Parathyroid adenoma (tissue), 2 donors: Measurements from ENCODE around the gene GPR18.
A peak's percentile ranks its signal among the peaks of the same experiment; 100 is the strongest.

Experiments
- H2AFZ ChIP-seq: fragments of 300-600 bp; sonication (generic); one replicate; pipeline ENCODE4 v1.7.0; 2017; ENCODE audit warnings: antibody characterized with exemption, mild to moderate bottlenecking
- H3K27ac ChIP-seq: fragments of 300-600 bp; sonication (generic); one replicate; pipeline ENCODE4 v1.7.0; 2017
- H3K27me3 ChIP-seq: fragments of 300-600 bp; sonication (generic); one replicate; pipeline ENCODE4 v1.7.0; 2017; ENCODE audit warnings: low read length; ENCODE audit not compliant: control insufficient read depth, insufficient read depth
- H3K36me3 ChIP-seq: fragments of 300-600 bp; sonication (generic); one replicate; pipeline ENCODE4 v1.7.0; 2017; ENCODE audit warnings: low read length; ENCODE audit not compliant: control insufficient read depth, insufficient read depth
- H3K4me1 ChIP-seq: fragments of 300-600 bp; sonication (generic); one replicate; pipeline ENCODE4 v1.7.0; 2017; ENCODE audit warnings: control low read depth
- H3K4me2 ChIP-seq: fragments of 300-600 bp; sonication (generic); one replicate; pipeline ENCODE4 v1.7.0; 2017; ENCODE audit warnings: low read length
- H3K4me3 ChIP-seq: fragments of 300-600 bp; sonication (generic); one replicate; pipeline ENCODE4 v1.7.0; 2017; ENCODE audit warnings: low read depth, low read length
- H3K79me2 ChIP-seq: fragments of 300-600 bp; sonication (generic); one replicate; pipeline ENCODE4 v1.7.0; 2017; ENCODE audit warnings: control low read depth
- H3K9ac ChIP-seq: fragments of 300-600 bp; sonication (generic); one replicate; pipeline ENCODE4 v1.7.0; 2017; ENCODE audit warnings: mild to moderate bottlenecking
- H3K9me3 ChIP-seq: fragments of 300-600 bp; sonication (generic); one replicate; pipeline ENCODE4 v1.7.0; 2017; ENCODE audit warnings: low read length; ENCODE audit not compliant: control insufficient read depth
- TF ChIP-seq, protein P1 (sequence below): fragments of 300-600 bp; sonication (generic); IDR thresholded peaks from one replicate; pipeline ENCODE4 v1.7.0; 2017; ENCODE audit warnings: antibody characterized with exemption, mild to moderate bottlenecking
- donor health status: primary hyperparathyroidism.

The GPR18 gene

GRCh38 chr13:99266827-99267226 is 8.6 kb upstream of the GPR18 start:
- H3K9me3 ChIP-seq: no peaks in the 10 kb centered on the region
- H3K9ac ChIP-seq: no peak overlapping the region
- H3K36me3 ChIP-seq: no peaks in the 10 kb centered on the region
- TF ChIP-seq, protein P1, sequence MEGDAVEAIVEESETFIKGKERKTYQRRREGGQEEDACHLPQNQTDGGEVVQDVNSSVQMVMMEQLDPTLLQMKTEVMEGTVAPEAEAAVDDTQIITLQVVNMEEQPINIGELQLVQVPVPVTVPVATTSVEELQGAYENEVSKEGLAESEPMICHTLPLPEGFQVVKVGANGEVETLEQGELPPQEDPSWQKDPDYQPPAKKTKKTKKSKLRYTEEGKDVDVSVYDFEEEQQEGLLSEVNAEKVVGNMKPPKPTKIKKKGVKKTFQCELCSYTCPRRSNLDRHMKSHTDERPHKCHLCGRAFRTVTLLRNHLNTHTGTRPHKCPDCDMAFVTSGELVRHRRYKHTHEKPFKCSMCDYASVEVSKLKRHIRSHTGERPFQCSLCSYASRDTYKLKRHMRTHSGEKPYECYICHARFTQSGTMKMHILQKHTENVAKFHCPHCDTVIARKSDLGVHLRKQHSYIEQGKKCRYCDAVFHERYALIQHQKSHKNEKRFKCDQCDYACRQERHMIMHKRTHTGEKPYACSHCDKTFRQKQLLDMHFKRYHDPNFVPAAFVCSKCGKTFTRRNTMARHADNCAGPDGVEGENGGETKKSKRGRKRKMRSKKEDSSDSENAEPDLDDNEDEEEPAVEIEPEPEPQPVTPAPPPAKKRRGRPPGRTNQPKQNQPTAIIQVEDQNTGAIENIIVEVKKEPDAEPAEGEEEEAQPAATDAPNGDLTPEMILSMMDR: no peak
- no peak overlapping the region for H3K4me3 ChIP-seq
- no peaks in the 10 kb centered on the region for H3K27me3 ChIP-seq
- no peak overlapping the region for H3K27ac ChIP-seq
- no peak overlapping the region for H3K4me2 ChIP-seq
- no peaks in the 10 kb centered on the region for H3K4me1 ChIP-seq
- no peak overlapping the region for H2AFZ ChIP-seq
- H3K79me2 ChIP-seq: peaks cover 2% of the 10 kb centered on the region

DNA sequence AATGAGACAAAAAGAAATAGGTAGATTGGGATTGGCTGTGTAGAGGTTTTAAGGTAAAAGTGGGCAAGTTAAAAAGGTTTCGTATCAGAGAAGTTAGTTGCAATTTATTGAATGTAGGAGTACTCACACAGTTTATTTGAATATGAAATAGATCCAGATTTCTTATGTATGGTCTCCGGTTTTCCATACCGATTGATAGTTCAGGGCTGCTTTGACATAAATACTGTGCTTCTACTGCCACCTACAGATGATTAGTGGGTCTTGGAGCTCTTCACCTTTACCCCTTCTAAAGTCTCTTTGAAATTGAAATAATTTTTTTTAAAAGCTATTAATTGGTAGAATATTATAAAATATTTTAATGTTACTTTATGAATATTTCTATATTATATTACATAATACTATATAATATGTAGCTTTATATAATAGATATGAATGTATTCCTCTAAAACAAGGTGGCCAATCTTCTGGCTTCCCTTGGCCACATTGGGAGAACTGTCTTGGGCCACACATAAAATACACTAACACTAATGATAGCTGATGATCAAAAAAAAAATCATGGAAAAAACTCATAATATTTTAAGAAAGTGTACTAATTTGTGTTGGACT is 7.7 kb upstream of the GPR18 start:
- Histone ChIP-seq H3K79me2 (peaks cover 2% of the 10 kb centered on the region), H2AFZ (no peak overlapping the region), H3K36me3 (no peaks in the 10 kb centered on the region), H3K27me3 (no peaks in the 10 kb centered on the region), H3K4me2 (no peak overlapping the region), H3K9me3 (no peaks in the 10 kb centered on the region), H3K4me3 (no peak overlapping the region), H3K4me1 (no peaks in the 10 kb centered on the region), H3K27ac (no peak overlapping the region), H3K9ac (no peak overlapping the region)
- TF ChIP-seq, protein P1: peak; percentile 36

DNA sequence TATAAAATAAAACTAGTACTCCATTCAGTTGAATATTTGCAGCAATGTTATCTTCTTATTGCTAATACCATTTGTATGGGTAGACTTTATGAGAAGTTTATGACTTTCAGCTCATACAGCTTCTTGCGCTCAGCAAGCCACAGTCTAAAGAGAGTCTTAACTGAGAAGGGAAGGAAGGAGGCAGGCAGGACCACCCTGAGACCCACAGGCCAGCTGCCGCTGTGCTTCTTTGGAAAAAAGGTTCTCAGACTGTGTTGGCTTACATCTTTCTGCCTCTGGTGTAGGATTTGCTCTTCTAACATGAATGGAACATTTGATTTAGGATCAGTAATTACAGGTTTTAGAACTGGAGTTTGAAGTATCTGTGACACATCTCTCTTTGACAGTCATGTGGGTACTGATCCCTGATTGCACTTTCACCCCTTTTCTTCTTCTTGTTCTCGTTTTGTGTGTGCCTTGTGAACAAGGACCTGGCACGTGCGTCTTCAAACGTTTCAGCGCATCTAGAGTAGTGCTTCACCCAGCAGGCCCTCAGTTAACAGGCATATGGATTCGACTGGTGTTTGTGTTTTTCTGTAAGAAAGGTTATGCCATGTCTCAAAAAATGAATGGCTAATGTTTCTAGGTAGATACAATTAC is 7.1 kb upstream of the GPR18 start:
- Histone ChIP-seq H3K4me3 (no peak overlapping the region), H3K27me3 (no peaks in the 10 kb centered on the region), H3K9me3 (no peaks in the 10 kb centered on the region), H3K9ac (no peak overlapping the region), H3K4me1 (no peaks in the 10 kb centered on the region), H3K4me2 (no peak overlapping the region), H3K36me3 (no peaks in the 10 kb centered on the region), H3K79me2 (no peaks in the 10 kb centered on the region), H3K27ac (no peak overlapping the region), H2AFZ (no peak overlapping the region)
- TF ChIP-seq, protein P1: no peak

DNA sequence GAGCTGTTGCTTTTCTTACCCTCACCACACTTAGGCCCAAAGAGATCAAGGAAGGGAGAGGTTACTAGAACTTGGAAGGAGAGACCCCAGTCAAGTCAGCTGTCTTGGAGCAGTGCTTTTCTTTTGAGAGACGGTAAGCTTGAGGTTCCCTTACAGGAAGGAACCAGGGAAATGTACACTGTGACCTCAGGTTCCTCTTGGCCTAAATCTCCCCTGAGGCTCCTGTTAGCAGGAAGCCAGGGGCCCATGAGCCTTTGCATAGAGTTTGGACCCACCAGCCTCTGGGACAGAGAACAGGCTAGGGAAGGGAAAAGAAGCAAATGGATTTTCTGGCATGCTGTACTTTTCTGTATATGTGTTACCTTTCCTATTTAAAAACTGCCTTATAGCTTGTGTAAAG is 5.9 kb upstream of the GPR18 start:
- no peaks in the 10 kb centered on the region for H3K4me1 ChIP-seq
- no peaks in the 10 kb centered on the region for H3K9me3 ChIP-seq
- no peak overlapping the region for H3K4me3 ChIP-seq
- H3K27me3 ChIP-seq: no peaks in the 10 kb centered on the region
- H3K79me2 ChIP-seq: no peaks in the 10 kb centered on the region
- H3K36me3 ChIP-seq: no peaks in the 10 kb centered on the region
- H3K27ac ChIP-seq: no peak overlapping the region
- H2AFZ ChIP-seq: no peak overlapping the region
- H3K4me2 ChIP-seq: no peak overlapping the region
- H3K9ac ChIP-seq: no peak overlapping the region
- TF ChIP-seq, protein P1: no peak
